ENCODE data around the gene TMEM117. TPM values are rescaled to one million over a fixed set of nuclear protein-coding genes. Genes with fewer than 3 reads are reported as not detected.
A peak's percentile ranks its signal among the peaks of the same experiment; 100 is the strongest.
"Not testable (repeated sequence)": the region's sequence is repeated elsewhere in the genome, so short reads cannot be mapped to it uniquely, and the experiment has no call there.

TMEM117 gene
- total and polyA plus RNA-seq, 8 donors: 1.8 to 6.1 (median 4.0) TPM

DNA sequence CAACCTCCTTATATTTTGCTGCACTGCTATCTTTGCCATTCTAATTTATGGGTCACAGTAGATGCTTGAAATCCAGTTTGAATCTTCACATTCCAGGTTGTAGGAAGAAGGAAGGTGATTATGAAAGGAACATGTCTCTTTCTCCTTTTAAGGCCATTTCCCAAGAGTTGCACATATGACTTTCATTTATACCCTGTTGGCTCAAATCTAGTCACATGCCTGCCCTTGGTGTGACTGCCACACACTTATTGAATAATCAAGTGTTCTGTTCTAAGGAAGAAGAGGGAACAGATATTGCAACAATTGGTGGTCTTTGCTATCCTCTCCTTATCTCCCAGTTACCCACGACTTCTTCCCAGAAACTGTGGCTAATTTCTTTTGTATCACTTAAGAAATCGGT, 404.3 kb downstream of the TMEM117 start:
- intact Hi-C loops (cut with DNase I): no loop called here
- Histone ChIP-seq H3K4me3 (no peak overlapping the region), H3K27me3 (no peaks in the 10 kb centered on the region), H3K27ac (no peak overlapping the region), H3K9me3 (no peaks in the 10 kb centered on the region), H3K36me3 (no peaks in the 10 kb centered on the region), H3K4me1 (no peaks in the 10 kb centered on the region)
- DNase-seq (no peak), ATAC-seq (no peak), FAIRE-seq (no peak)
- WGBS, 2 donors: 76 to 83% methylated on average over 2 of the region's 2 CpGs
- TF ChIP-seq, protein P1, sequence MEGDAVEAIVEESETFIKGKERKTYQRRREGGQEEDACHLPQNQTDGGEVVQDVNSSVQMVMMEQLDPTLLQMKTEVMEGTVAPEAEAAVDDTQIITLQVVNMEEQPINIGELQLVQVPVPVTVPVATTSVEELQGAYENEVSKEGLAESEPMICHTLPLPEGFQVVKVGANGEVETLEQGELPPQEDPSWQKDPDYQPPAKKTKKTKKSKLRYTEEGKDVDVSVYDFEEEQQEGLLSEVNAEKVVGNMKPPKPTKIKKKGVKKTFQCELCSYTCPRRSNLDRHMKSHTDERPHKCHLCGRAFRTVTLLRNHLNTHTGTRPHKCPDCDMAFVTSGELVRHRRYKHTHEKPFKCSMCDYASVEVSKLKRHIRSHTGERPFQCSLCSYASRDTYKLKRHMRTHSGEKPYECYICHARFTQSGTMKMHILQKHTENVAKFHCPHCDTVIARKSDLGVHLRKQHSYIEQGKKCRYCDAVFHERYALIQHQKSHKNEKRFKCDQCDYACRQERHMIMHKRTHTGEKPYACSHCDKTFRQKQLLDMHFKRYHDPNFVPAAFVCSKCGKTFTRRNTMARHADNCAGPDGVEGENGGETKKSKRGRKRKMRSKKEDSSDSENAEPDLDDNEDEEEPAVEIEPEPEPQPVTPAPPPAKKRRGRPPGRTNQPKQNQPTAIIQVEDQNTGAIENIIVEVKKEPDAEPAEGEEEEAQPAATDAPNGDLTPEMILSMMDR (IDR thresholded peaks at IDR 0.05): no peak

DNA sequence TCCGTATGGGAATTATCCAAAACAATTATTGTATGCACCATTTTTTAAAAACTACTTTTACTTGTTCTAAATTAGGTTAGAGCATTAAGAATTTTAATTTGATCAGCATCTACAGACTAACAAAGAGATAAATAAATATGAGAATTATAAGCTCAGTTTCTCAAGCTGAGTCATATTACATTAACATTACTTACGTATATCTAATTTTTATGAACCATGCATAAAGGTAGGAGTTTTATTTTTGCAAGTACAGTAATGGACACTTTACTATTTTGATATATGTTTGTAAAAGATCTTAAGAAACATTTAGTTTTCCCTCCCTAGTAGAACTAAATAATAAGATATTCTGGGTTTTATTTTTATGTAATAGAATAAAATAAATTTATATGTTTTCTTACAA, 410.1 kb downstream of the TMEM117 start:
- FAIRE-seq: peak; percentile 45
- intact Hi-C loops (cut with DNase I): no loop called here
- TF ChIP-seq, protein P1 (IDR thresholded peaks at IDR 0.05): no peak
- Histone ChIP-seq H3K27me3 (no peaks in the 10 kb centered on the region), H3K27ac (no peak overlapping the region), H3K4me3 (no peak overlapping the region), H3K4me1 (no peaks in the 10 kb centered on the region), H3K9me3 (no peaks in the 10 kb centered on the region), H3K36me3 (no peaks in the 10 kb centered on the region)
- no peak for DNase-seq
- ATAC-seq: no peak
- 89 to 95% methylated on average over 2 of the region's 2 CpGs for WGBS, 2 donors

DNA sequence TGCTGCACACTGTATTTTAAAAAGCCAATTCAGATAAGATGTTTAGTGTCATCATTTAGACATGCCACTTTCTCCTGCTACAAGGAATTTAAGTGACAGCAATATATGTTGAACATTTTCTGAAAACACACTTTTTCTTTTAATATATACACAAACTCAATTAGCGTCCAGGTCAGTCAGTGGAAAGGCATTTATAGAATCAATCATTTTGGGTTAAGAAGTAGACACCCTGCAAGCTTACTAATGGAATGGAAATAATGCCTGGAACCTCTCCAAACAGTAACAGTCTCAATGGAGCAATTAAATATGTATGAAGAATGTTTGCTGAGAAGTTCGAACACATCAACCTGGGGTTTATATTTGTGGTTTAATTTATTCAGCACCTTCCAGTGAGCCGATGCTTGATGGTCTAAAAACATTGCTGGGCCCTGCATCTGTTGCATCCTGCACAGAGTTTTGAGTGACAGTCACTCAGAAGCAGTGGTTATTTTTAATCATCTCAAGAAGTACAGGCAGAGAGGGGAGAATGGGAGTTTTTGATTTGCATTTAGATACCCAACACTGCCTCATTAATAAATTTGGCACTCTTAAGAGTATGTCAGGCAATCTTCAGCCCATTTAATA, 410.7 kb downstream of the TMEM117 start:
- H3K27me3 ChIP-seq: no peaks in the 10 kb centered on the region
- 55 to 57% methylated on average over 3 of the region's 3 CpGs for whole genome bisulfite sequencing, 2 donors

DNA sequence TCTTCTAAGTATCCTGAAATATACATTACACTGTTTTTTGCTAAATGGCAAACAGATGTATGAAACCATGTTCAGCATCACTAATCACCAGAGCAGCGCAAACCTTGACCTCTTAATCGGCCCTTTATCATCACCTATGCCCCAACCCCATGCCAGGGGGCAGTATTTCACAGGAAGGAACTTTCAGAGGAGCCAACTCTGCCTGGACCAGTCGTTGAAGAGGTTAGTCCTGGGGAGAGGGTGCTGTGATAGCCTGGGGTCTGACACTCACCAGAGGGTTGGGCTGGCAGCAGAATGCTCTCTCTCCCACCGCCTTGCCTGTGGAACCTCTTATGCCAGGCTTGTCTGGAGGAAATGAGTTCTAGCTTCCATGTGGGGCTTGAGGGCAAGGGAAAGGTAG, 411.7 kb downstream of the TMEM117 start:
- FAIRE-seq: no peak

More for the DNA sequence above, 410.7 kb downstream of the TMEM117 start:
- H3K4me1 ChIP-seq: no peaks in the 10 kb centered on the region
- FAIRE-seq (no peak), ATAC-seq (no peak), DNase-seq (no peak)
- H3K9me3 ChIP-seq: no peaks in the 10 kb centered on the region
- intact Hi-C loops (cut with DNase I): no loop called here
- H3K4me3 ChIP-seq: no peak overlapping the region
- TF ChIP-seq, protein P1 (IDR thresholded peaks at IDR 0.05): no peak
- no peaks in the 10 kb centered on the region for H3K36me3 ChIP-seq
- no peak overlapping the region for H3K27ac ChIP-seq

DNA sequence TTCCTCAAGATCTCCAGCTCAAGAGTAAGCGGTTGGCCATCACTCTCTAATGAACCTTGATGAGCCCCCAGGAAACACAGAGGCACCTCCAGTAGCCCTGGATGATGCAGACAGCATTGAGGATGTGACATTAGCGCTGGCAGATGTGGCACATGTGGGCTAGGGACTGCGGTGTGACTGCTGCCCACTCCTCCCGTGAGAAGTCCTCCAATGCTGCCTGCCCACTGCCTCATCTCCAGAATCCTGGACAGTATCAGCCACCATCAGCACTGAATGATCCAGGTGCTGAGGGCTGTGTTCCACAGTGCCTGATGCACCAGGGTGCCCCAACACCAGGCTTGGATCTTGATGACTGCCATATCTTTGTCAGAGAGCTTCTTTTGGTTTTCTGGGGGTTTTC, 412.6 kb downstream of the TMEM117 start:
- WGBS, 2 donors: 94 to 98% methylated on average over 4 of the region's 4 CpGs
- no peak for FAIRE-seq
- intact Hi-C loops (cut with DNase I): no loop called here

More for the DNA sequence above, 411.7 kb downstream of the TMEM117 start:
- no peak overlapping the region for H3K27ac ChIP-seq
- no peaks in the 10 kb centered on the region for H3K4me1 ChIP-seq
- intact Hi-C loops (cut with DNase I): no loop called here
- WGBS, 2 donors: 77 to 79% methylated on average over 4 of the region's 4 CpGs
- no peak overlapping the region for H3K4me3 ChIP-seq
- DNase-seq: no peak
- H3K27me3 ChIP-seq: no peaks in the 10 kb centered on the region
- TF ChIP-seq, protein P1 (IDR thresholded peaks at IDR 0.05): no peak
- H3K9me3 ChIP-seq: no peaks in the 10 kb centered on the region
- no peak for ATAC-seq
- H3K36me3 ChIP-seq: no peaks in the 10 kb centered on the region

DNA sequence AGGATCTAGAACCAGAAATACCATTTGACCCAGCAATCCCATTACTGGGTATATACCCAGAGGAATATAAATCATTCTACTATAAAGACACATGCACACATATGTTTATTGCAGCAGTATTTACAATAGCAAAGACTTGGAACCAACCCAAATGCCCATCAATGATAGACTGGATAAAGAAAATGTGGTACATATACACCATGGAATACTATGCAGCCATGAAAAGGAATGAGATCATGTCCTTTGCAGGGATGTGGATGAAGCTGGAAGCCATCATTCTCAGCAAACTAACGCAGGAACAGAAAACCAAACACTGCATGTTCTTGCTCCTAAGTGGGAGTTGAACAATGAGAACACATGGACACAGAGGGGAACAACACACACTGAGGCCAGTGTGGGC, 414.6 kb downstream of the TMEM117 start:
- DNase-seq; FAIRE-seq; H3K27ac ChIP-seq; H3K4me1 ChIP-seq; H3K36me3 ChIP-seq; intact Hi-C loops (cut with DNase I); H3K9me3 ChIP-seq; H3K4me3 ChIP-seq; ATAC-seq; H3K27me3 ChIP-seq: not testable (repeated sequence)
- WGBS, 2 donors: 95 to 100% methylated on average over 1 of the region's 1 CpG

More for the DNA sequence above, 412.6 kb downstream of the TMEM117 start:
- ATAC-seq: no peak
- no peak for DNase-seq
- Histone ChIP-seq H3K27me3 (no peaks in the 10 kb centered on the region), H3K36me3 (no peaks in the 10 kb centered on the region), H3K27ac (no peak overlapping the region), H3K4me3 (no peak overlapping the region), H3K4me1 (no peaks in the 10 kb centered on the region), H3K9me3 (no peaks in the 10 kb centered on the region)
- TF ChIP-seq, protein P1 (IDR thresholded peaks at IDR 0.05): no peak

All from pancreas (tissue), 10 donors.